NT2/D1 (cell line): Measurements from ENCODE around the gene ABCB11.
"Not testable (repeated sequence)": the region's sequence is repeated elsewhere in the genome, so short reads cannot be mapped to it uniquely, and the experiment has no call there.

Experiments
- DNase-seq: peaks from one replicate; pipeline ENCODE4 v3.0.0-alpha.2; 2011; ENCODE audit warnings: low read depth, low spot score
- H3K27me3 ChIP-seq: 2 replicates; pipeline ENCODE4 v1.6.0; 2011; ENCODE audit warnings: mild to moderate bottlenecking; ENCODE audit not compliant: insufficient read length, insufficient read depth
- H3K36me3 ChIP-seq: 2 replicates; pipeline ENCODE4 v1.6.1; 2011; ENCODE audit warnings: mild to moderate bottlenecking, low read length, mixed read lengths; ENCODE audit not compliant: insufficient read depth, insufficient read length
- H3K4me1 ChIP-seq: 2 replicates; pipeline ENCODE4 v1.5.1; 2011; ENCODE audit not compliant: insufficient read depth, insufficient read length
- H3K4me3 ChIP-seq: 2 replicates; pipeline ENCODE4 v1.5.1; 2011; ENCODE audit warnings: low read depth; ENCODE audit not compliant: insufficient read length
- H3K9ac ChIP-seq: 2 replicates; pipeline ENCODE4 v1.6.0; 2011; ENCODE audit warnings: low read depth; ENCODE audit not compliant: insufficient read length
- H3K9me3 ChIP-seq: 2 replicates; pipeline ENCODE4 v1.5.1; 2011; ENCODE audit warnings: mild to moderate bottlenecking, low read length; ENCODE audit not compliant: insufficient read depth
- SUZ12 ChIP-seq: IDR thresholded peaks from 2 replicates; pipeline ENCODE4 v1.6.1; 2011; ENCODE audit not compliant: insufficient read length, insufficient read depth; ENCODE audit errors: extremely low read depth
- YY1 ChIP-seq: IDR thresholded peaks from 2 replicates; pipeline ENCODE4 v1.6.1; 2011; ENCODE audit not compliant: insufficient read length, insufficient read depth
- ZNF274 ChIP-seq: IDR thresholded peaks from 2 replicates; pipeline ENCODE4 v1.6.1; 2011; ENCODE audit warnings: mild to moderate bottlenecking, low read depth, low read length

The ABCB11 gene

GRCh38 chr2:169071455-169071854 lies 40.3 kb upstream of the ABCB11 start:
- H3K9me3 ChIP-seq, result no peaks in the 10 kb centered on the region
- no peaks in the 10 kb centered on the region for H3K27me3 ChIP-seq
- DNase-seq, result no peak
- H3K36me3 ChIP-seq, result no peaks in the 10 kb centered on the region
- no peak overlapping the region for H3K9ac ChIP-seq
- no peak overlapping the region for H3K4me3 ChIP-seq
- no peaks in the 10 kb centered on the region for H3K4me1 ChIP-seq
- TF ChIP-seq SUZ12 (no peak), ZNF274 (no peak), YY1 (no peak)

GRCh38 chr2:169069833-169070232 lies 38.7 kb upstream of the ABCB11 start:
- no peak overlapping the region for H3K9ac ChIP-seq
- H3K27me3 ChIP-seq, result no peaks in the 10 kb centered on the region
- H3K36me3 ChIP-seq, result no peaks in the 10 kb centered on the region
- no peaks in the 10 kb centered on the region for H3K9me3 ChIP-seq
- H3K4me3 ChIP-seq, result no peak overlapping the region
- TF ChIP-seq ZNF274 (no peak), SUZ12 (no peak), YY1 (no peak)
- H3K4me1 ChIP-seq, result no peaks in the 10 kb centered on the region
- DNase-seq, result no peak

GRCh38 chr2:169069341-169069740 lies 38.2 kb upstream of the ABCB11 start, which contains the start of gene DHRS9:
TSS of gene DHRS9 (plus strand) at chr2:169069563. CDS start at chr2:169081582, 12,019 bp downstream.
- no peak within 1 kb of the TSS for H3K4me3 ChIP-seq
- TF ChIP-seq ZNF274, result no peak
- TF ChIP-seq YY1, result no peak
- TF ChIP-seq SUZ12, result no peak
- no peak within 1 kb of the TSS for H3K9ac ChIP-seq
- no peaks in the 10 kb centered on the region for H3K9me3 ChIP-seq
- no peak for DNase-seq
- H3K4me1 ChIP-seq, result no peaks in the 10 kb centered on the region
- H3K36me3 ChIP-seq, result no peaks in the 10 kb centered on the region
- H3K27me3 ChIP-seq, result no peaks in the 10 kb centered on the region

GRCh38 chr2:169066897-169067296 lies 35.8 kb upstream of the ABCB11 start:
- H3K4me1 ChIP-seq, result no peaks in the 10 kb centered on the region
- no peak overlapping the region for H3K4me3 ChIP-seq
- no peaks in the 10 kb centered on the region for H3K36me3 ChIP-seq
- no peaks in the 10 kb centered on the region for H3K27me3 ChIP-seq
- no peaks in the 10 kb centered on the region for H3K9me3 ChIP-seq
- TF ChIP-seq SUZ12 (no peak), YY1 (no peak), ZNF274 (no peak)
- H3K9ac ChIP-seq, result no peak overlapping the region
- DNase-seq, result no peak

GRCh38 chr2:169065864-169066517 lies 34.9 kb upstream of the ABCB11 start:
- no peaks in the 10 kb centered on the region for H3K27me3 ChIP-seq
- TF ChIP-seq YY1 (no peak), ZNF274 (no peak), SUZ12 (no peak)
- H3K4me3 ChIP-seq, result no peak overlapping the region
- no peak for DNase-seq
- H3K4me1 ChIP-seq, result no peaks in the 10 kb centered on the region
- H3K36me3 ChIP-seq, result no peaks in the 10 kb centered on the region
- no peak overlapping the region for H3K9ac ChIP-seq
- no peaks in the 10 kb centered on the region for H3K9me3 ChIP-seq

GRCh38 chr2:169065422-169065821 lies 34.3 kb upstream of the ABCB11 start:
- Histone ChIP-seq H3K36me3 (no peaks in the 10 kb centered on the region), H3K4me1 (no peaks in the 10 kb centered on the region), H3K9me3 (no peaks in the 10 kb centered on the region), H3K9ac (no peak overlapping the region), H3K4me3 (no peak overlapping the region), H3K27me3 (no peaks in the 10 kb centered on the region)
- TF ChIP-seq YY1, result no peak
- TF ChIP-seq SUZ12, result no peak
- DNase-seq, result no peak

- H3K9me3 ChIP-seq, DNase-seq, H3K4me3 ChIP-seq, H3K27me3 ChIP-seq, H3K9ac ChIP-seq, H3K4me1 ChIP-seq, H3K36me3 ChIP-seq: not testable (repeated sequence)
These were observed 33.1 kb upstream of the ABCB11 start for GRCh38 chr2:169064199-169064598.

GRCh38 chr2:169054575-169054974 lies 23.5 kb upstream of the ABCB11 start:
- not testable (repeated sequence) for H3K9ac ChIP-seq, DNase-seq, H3K4me1 ChIP-seq, H3K36me3 ChIP-seq, H3K4me3 ChIP-seq, H3K27me3 ChIP-seq
- peaks cover 16% of the 10 kb centered on the region; the same call in 1 of the 2 replicates for H3K9me3 ChIP-seq
